Astrocyte (in vitro differentiated cells and primary cell): ENCODE results near the gene FBLIM1. TPM values are rescaled to one million over a fixed set of nuclear protein-coding genes. Genes with fewer than 3 reads are reported as not detected.

Source experiments
- DNase-seq: peaks from one replicate; pipeline ENCODE4 v3.0.0-alpha.2; 2010; ENCODE audit warnings: low read depth
- FAIRE-seq: peaks from 2 replicates; lab custom pipeline; 2011; peaks lifted over from hg19 to GRCh38; lab: Jason Lieb, UNC
- H2AFZ ChIP-seq: 2 replicates; pipeline ENCODE4 v1.6.0; 2012; ENCODE audit warnings: low read depth, low read length, inconsistent platforms
- H3K27ac ChIP-seq: 2 replicates; pipeline ENCODE4 v1.5.1; 2011; ENCODE audit warnings: low read depth, low read length, inconsistent platforms
- H3K27me3 ChIP-seq: 2 replicates; pipeline ENCODE4 v1.6.0; 2011; ENCODE audit warnings: low read length, inconsistent platforms; ENCODE audit not compliant: insufficient read depth
- H3K36me3 ChIP-seq: 2 replicates; pipeline ENCODE4 v1.5.1; 2011; ENCODE audit warnings: low read length, inconsistent platforms; ENCODE audit not compliant: insufficient read depth
- H3K4me1 ChIP-seq: 2 replicates; pipeline ENCODE4 v1.5.1; 2011; ENCODE audit warnings: low read length, inconsistent platforms; ENCODE audit not compliant: insufficient read depth
- H3K4me2 ChIP-seq: 2 replicates; pipeline ENCODE4 v1.6.0; 2012; ENCODE audit warnings: low read length, inconsistent platforms
- H3K4me3 ChIP-seq: 2 replicates; pipeline ENCODE4 v1.5.1; 2011; ENCODE audit warnings: low read depth, mild to moderate bottlenecking, low read length, inconsistent platforms; ENCODE audit not compliant: insufficient read depth
- H3K79me2 ChIP-seq: 2 replicates; pipeline ENCODE4 v1.6.0; 2012; ENCODE audit warnings: mild to moderate bottlenecking, low read length, inconsistent platforms; ENCODE audit not compliant: insufficient read depth
- H3K9ac ChIP-seq: 2 replicates; pipeline ENCODE4 v1.6.0; 2012; ENCODE audit warnings: mild to moderate bottlenecking, low read length, inconsistent platforms
- H3K9me3 ChIP-seq: 2 replicates; pipeline ENCODE4 v1.5.1; 2012; ENCODE audit warnings: low read depth, mild to moderate bottlenecking, low read length, inconsistent platforms; ENCODE audit not compliant: insufficient read depth
- H4K20me1 ChIP-seq: 2 replicates; pipeline ENCODE4 v1.6.0; 2012; ENCODE audit warnings: low read length, inconsistent platforms; ENCODE audit not compliant: insufficient read depth
- H3K27ac Mint-ChIP-seq: one replicate; pipeline ENCODE4 v1.8.0; 2021; ENCODE audit warnings: mild to moderate bottlenecking, mixed read lengths; ENCODE audit not compliant: unreplicated experiment
- H3K27me3 Mint-ChIP-seq: one replicate; pipeline ENCODE4 v1.8.0; 2021; ENCODE audit warnings: low read depth, mixed read lengths; ENCODE audit not compliant: unreplicated experiment
- H3K36me3 Mint-ChIP-seq: one replicate; pipeline ENCODE4 v1.8.0; 2021; ENCODE audit warnings: low read depth, mixed read lengths; ENCODE audit not compliant: unreplicated experiment
- H3K4me1 Mint-ChIP-seq: one replicate; pipeline ENCODE4 v1.8.0; 2021; ENCODE audit warnings: low read depth, mixed read lengths; ENCODE audit not compliant: unreplicated experiment
- H3K4me3 Mint-ChIP-seq: one replicate; pipeline ENCODE4 v1.8.0; 2021; ENCODE audit warnings: mild to moderate bottlenecking, moderate library complexity, mixed read lengths; ENCODE audit not compliant: unreplicated experiment
- H3K9me3 Mint-ChIP-seq: one replicate; pipeline ENCODE4 v1.8.0; 2021; ENCODE audit warnings: mild to moderate bottlenecking, mixed read lengths; ENCODE audit not compliant: unreplicated experiment
- CTCF ChIP-seq: IDR thresholded peaks from 2 replicates; pipeline ENCODE4 v1.5.1; 2011; ENCODE audit warnings: low read depth, mild to moderate bottlenecking, inconsistent platforms, low read length, moderate library complexity; ENCODE audit not compliant: insufficient read depth
- EZH2 ChIP-seq: IDR thresholded peaks from 2 replicates; pipeline ENCODE4 v1.6.1; 2012; ENCODE audit warnings: mild to moderate bottlenecking, low read length, inconsistent platforms; ENCODE audit not compliant: insufficient read depth
- total RNA-seq: library from RNA; stranded (reverse); gene quantifications from 2 replicates; pipeline ENCODE4 v1.2.1, GENCODE V29; 2021

Gene FBLIM1
- total RNA-seq, 1 donor from 2014 or later: 179 TPM

- Mint-ChIP-seq H3K4me1 (peaks cover 1% of the 10 kb centered on the region), H3K27me3 (no peaks in the 10 kb centered on the region), H3K4me3 (no peak overlapping the region), H3K27ac (no peak overlapping the region), H3K36me3 (peaks cover 20% of the 10 kb centered on the region), H3K9me3 (no peaks in the 10 kb centered on the region)
- H3K36me3 ChIP-seq: no peaks in the 10 kb centered on the region
- no peak overlapping the region for H2AFZ ChIP-seq
- H3K79me2 ChIP-seq: no peaks in the 10 kb centered on the region
- no peak overlapping the region for H3K4me2 ChIP-seq
- H3K9ac ChIP-seq: no peak overlapping the region
- H3K4me3 ChIP-seq: no peak overlapping the region
- no peaks in the 10 kb centered on the region for H3K27me3 ChIP-seq
- H3K9me3 ChIP-seq: no peaks in the 10 kb centered on the region
- TF ChIP-seq EZH2 (no peak), CTCF (no peak)
- H3K4me1 ChIP-seq: no peaks in the 10 kb centered on the region
- no peak overlapping the region for H3K27ac ChIP-seq
- FAIRE-seq (no peak), DNase-seq (no peak)
- peaks cover 3% of the 10 kb centered on the region for H4K20me1 ChIP-seq
Observed at GRCh38 chr1:15730423-15730822, 28.2 kb upstream of the FBLIM1 start.

GRCh38 chr1:15730936-15731335, 27.7 kb upstream of the FBLIM1 start:
- Mint-ChIP-seq H3K4me1 (peaks cover 1% of the 10 kb centered on the region), H3K4me3 (no peak overlapping the region), H3K27me3 (no peaks in the 10 kb centered on the region), H3K27ac (no peak overlapping the region), H3K36me3 (peaks cover 20% of the 10 kb centered on the region), H3K9me3 (no peaks in the 10 kb centered on the region)
- H3K27ac ChIP-seq: no peak overlapping the region
- no peaks in the 10 kb centered on the region for H3K36me3 ChIP-seq
- H3K4me1 ChIP-seq: no peaks in the 10 kb centered on the region
- H2AFZ ChIP-seq: no peak overlapping the region
- H3K79me2 ChIP-seq: no peaks in the 10 kb centered on the region
- H3K9ac ChIP-seq: no peak overlapping the region
- H3K4me2 ChIP-seq: no peak overlapping the region
- no peak for FAIRE-seq
- TF ChIP-seq CTCF (no peak), EZH2 (no peak)
- no peak overlapping the region for H3K4me3 ChIP-seq
- no peak for DNase-seq
- H4K20me1 ChIP-seq: no peaks in the 10 kb centered on the region
- H3K27me3 ChIP-seq: no peaks in the 10 kb centered on the region
- H3K9me3 ChIP-seq: no peaks in the 10 kb centered on the region

GRCh38 chr1:15731735-15732685, 26.6 kb upstream of the FBLIM1 start:
- Histone ChIP-seq H4K20me1 (no peaks in the 10 kb centered on the region), H3K79me2 (no peaks in the 10 kb centered on the region), H3K9me3 (no peaks in the 10 kb centered on the region), H3K36me3 (no peaks in the 10 kb centered on the region), H3K27ac (no peak overlapping the region), H3K9ac (no peak overlapping the region), H3K4me1 (no peaks in the 10 kb centered on the region), H3K4me3 (no peak overlapping the region), H3K27me3 (no peaks in the 10 kb centered on the region), H2AFZ (no peak overlapping the region), H3K4me2 (no peak overlapping the region)
- H3K9me3 Mint-ChIP-seq: no peaks in the 10 kb centered on the region
- no peaks in the 10 kb centered on the region for H3K27me3 Mint-ChIP-seq
- H3K4me1 Mint-ChIP-seq: no peaks in the 10 kb centered on the region
- DNase-seq: no peak
- H3K36me3 Mint-ChIP-seq: peaks cover 13% of the 10 kb centered on the region
- H3K27ac Mint-ChIP-seq: no peak overlapping the region
- no peak overlapping the region for H3K4me3 Mint-ChIP-seq
- no peak for TF ChIP-seq CTCF
- no peak for TF ChIP-seq EZH2
- no peak for FAIRE-seq
